HCT116 (cell line): ENCODE results near the gene FIZ1. TPM values are rescaled to one million over a fixed set of nuclear protein-coding genes. Genes with fewer than 3 reads are reported as not detected.

Experiments
- ATAC-seq: fragments of 200-7000 bp; cut with Tn5 transposase; 2 replicates; pipeline ENCODE4 v1.9.1; 2020; ENCODE audit warnings: mild to moderate bottlenecking, moderate library complexity
- BruUV-seq: library from RNA; stranded (reverse); fragments of 400-500 nt; replicated peaks from 2 replicates; lab custom pipeline; 2021; lab: Mats Ljungman, UMichigan
- CTCF ChIA-PET: fragments of 300-600 bp; sonication (Branson Sonifier 250); formaldehyde crosslinking; loops from one replicate; lab custom pipeline; 2021; ENCODE audit warnings: antibody characterized with exemption; lab: Charles Lee
- POLR2A ChIA-PET: fragments of 300-600, 350-600 bp; sonication (Branson Sonifier 250); formaldehyde crosslinking; loops from one replicate; lab custom pipeline; 2021; ENCODE audit warnings: antibody characterized with exemption; lab: Charles Lee
- RAD21 ChIA-PET, 2 experiments: fragments of 300-600 bp; sonication (Branson Sonifier 250); formaldehyde crosslinking; loops; one replicate each; lab custom pipeline; 2023; ENCODE audit warnings: low total read pairs in 2 of 2; ENCODE audit not compliant: uncharacterized antibody in 2 of 2, unreplicated experiment in 2 of 2, low non-redundant PET in 1 of 2; lab: Charles Lee
- DNase-seq: peaks from one replicate; pipeline ENCODE4 v3.0.0-alpha.2; 2010; ENCODE audit warnings: low read depth, low spot score
- H2AFZ ChIP-seq: fragments of 200-600 bp; shearing (Covaris generic), sonication (generic); 2 replicates; pipeline ENCODE4 v1.6.1; 2017; ENCODE audit warnings: low read depth, mixed run types, mixed read lengths, antibody characterized with exemption, low read length; ENCODE audit not compliant: poor library complexity, severe bottlenecking
- H3K27ac ChIP-seq: 2 replicates; pipeline ENCODE4 v1.5.1; 2012; ENCODE audit warnings: low read depth, low read length
- H3K27me3 ChIP-seq: fragments of 200-600 bp; sonication (generic); 2 replicates; pipeline ENCODE4 v1.6.1; 2016; ENCODE audit warnings: mixed run types, low read length, mixed read lengths; ENCODE audit not compliant: insufficient read depth
- H3K36me3 ChIP-seq, 2 experiments: fragments of 200-500 bp in 1 of 2; fragments of 200-600 bp in 1 of 2; sonication (Bioruptor generic) in 1 of 2; sonication (generic) in 1 of 2; 2 replicates each; pipeline versions ENCODE4 v1.5.1 to v1.6.1; 2014 to 2016; ENCODE audit warnings: low read length in 2 of 2, inconsistent platforms in 1 of 2, mixed read lengths in 1 of 2, mixed run types in 1 of 2; ENCODE audit not compliant: insufficient read depth in 2 of 2, control insufficient read depth in 1 of 2
- H3K4me1 ChIP-seq, 2 experiments: fragments of 200-600 bp in 1 of 2; sonication (generic) in 1 of 2; 2 replicates each; pipeline versions ENCODE4 v1.5.1 to v1.6.1; 2012 to 2017; ENCODE audit warnings: low read length in 2 of 2, inconsistent platforms in 1 of 2, mild to moderate bottlenecking in 1 of 2, mixed read lengths in 1 of 2, mixed run types in 1 of 2, moderate library complexity in 1 of 2; ENCODE audit not compliant: insufficient read depth in 2 of 2, control insufficient read depth in 1 of 2
- H3K4me2 ChIP-seq: fragments of 200-600 bp; sonication (generic); 2 replicates; pipeline ENCODE4 v1.6.1; 2017; ENCODE audit warnings: mixed run types, low read length, mixed read lengths
- H3K4me3 ChIP-seq, 2 experiments: fragments of 200-600 bp in 1 of 2; sonication (generic) in 1 of 2; replicated peaks in 1 of 2; 2 replicates each; pipeline ENCODE4 v1.5.1; 2011 to 2016; ENCODE audit warnings: low read length in 2 of 2, control low read depth in 1 of 2, low read depth in 1 of 2, mild to moderate bottlenecking in 1 of 2, mixed read lengths in 1 of 2, mixed run types in 1 of 2
- H3K79me2 ChIP-seq: fragments of 200-600 bp; sonication (generic); 2 replicates; pipeline ENCODE4 v1.6.1; 2017; ENCODE audit warnings: mild to moderate bottlenecking, mixed run types, low read length, moderate library complexity, mixed read lengths; ENCODE audit not compliant: insufficient read depth
- H3K9ac ChIP-seq: fragments of 200-600 bp; sonication (generic); 2 replicates; pipeline ENCODE4 v1.6.1; 2016; ENCODE audit warnings: low read length, mixed read lengths
- H3K9me2 ChIP-seq: fragments of 200-600 bp; sonication (generic), shearing (Covaris generic); 2 replicates; pipeline ENCODE4 v1.6.1; 2017; ENCODE audit warnings: mixed run types, mild to moderate bottlenecking, moderate library complexity; ENCODE audit not compliant: insufficient read depth
- H3K9me3 ChIP-seq, 2 experiments: fragments of 200-500 bp in 1 of 2; fragments of 200-600 bp in 1 of 2; sonication (Bioruptor generic) in 1 of 2; sonication (generic) in 1 of 2; 2 replicates each; pipeline ENCODE4 v1.6.1; 2014 to 2017; ENCODE audit warnings: low read length in 2 of 2, mixed read lengths in 2 of 2, inconsistent platforms in 1 of 2, low read depth in 1 of 2, mild to moderate bottlenecking in 1 of 2, mixed run types in 1 of 2, moderate library complexity in 1 of 2; ENCODE audit not compliant: control insufficient read depth in 1 of 2, insufficient read depth in 1 of 2
- H4K20me1 ChIP-seq: fragments of 200-600 bp; sonication (generic), shearing (Covaris generic); 2 replicates; pipeline ENCODE4 v1.6.1; 2017; ENCODE audit warnings: mixed run types, mild to moderate bottlenecking, moderate library complexity; ENCODE audit not compliant: insufficient read depth
- ATF3 ChIP-seq: IDR thresholded peaks from 2 replicates; pipeline ENCODE4 v1.6.1; 2012
- CBX3 ChIP-seq: IDR thresholded peaks from 2 replicates; pipeline ENCODE4 v1.6.1; 2012; ENCODE audit warnings: low read depth
- CTCF ChIP-seq, 3 experiments: fragments of 200-600 bp in 1 of 3; sonication (generic) in 1 of 3; IDR thresholded peaks in 2 of 3; conservative IDR thresholded peaks in 1 of 3; 2 replicates each; pipeline ENCODE4 v1.5.1; 2012 to 2017; ENCODE audit warnings: low read depth in 2 of 3, low read length in 2 of 3, antibody characterized with exemption in 1 of 3, borderline replicate concordance in 1 of 3, control low read depth in 1 of 3, mild to moderate bottlenecking in 1 of 3, mixed read lengths in 1 of 3, mixed run types in 1 of 3, moderate library complexity in 1 of 3; ENCODE audit not compliant: insufficient read depth in 1 of 3
- EZH2 ChIP-seq: fragments of 200-600 bp; sonication (generic); IDR thresholded peaks from 2 replicates; pipeline ENCODE4 v1.6.1; 2017; ENCODE audit warnings: antibody characterized with exemption, mixed run types
- FOSL1 ChIP-seq: IDR thresholded peaks from 2 replicates; pipeline ENCODE4 v1.6.1; 2012; ENCODE audit warnings: low read depth
- JUND ChIP-seq: IDR thresholded peaks from 2 replicates; pipeline ENCODE4 v1.6.1; 2012
- MAX ChIP-seq: IDR thresholded peaks from 2 replicates; pipeline ENCODE4 v1.6.1; 2012
- REST ChIP-seq: IDR thresholded peaks from 2 replicates; pipeline ENCODE4 v1.6.1; 2012; ENCODE audit warnings: low read depth
- SP1 ChIP-seq: IDR thresholded peaks from 2 replicates; pipeline ENCODE4 v1.6.1; 2012; ENCODE audit warnings: low read depth
- SRF ChIP-seq: IDR thresholded peaks from 2 replicates; pipeline ENCODE4 v1.6.1; 2012; ENCODE audit warnings: low read depth
- YY1 ChIP-seq: IDR thresholded peaks from 2 replicates; pipeline ENCODE4 v1.6.1; 2011; ENCODE audit warnings: low read length, low read depth, moderate library complexity, mild to moderate bottlenecking; ENCODE audit not compliant: insufficient replicate concordance; ENCODE audit errors: extremely low read depth
- ZNF274 ChIP-seq: fragments of 200-500 bp; sonication (Bioruptor generic); IDR thresholded peaks from 2 replicates; pipeline ENCODE4 v1.6.1; 2014; ENCODE audit warnings: mild to moderate bottlenecking, low read depth, low read length, inconsistent platforms
- intact Hi-C: fragments of 100-400 bp; cut with micrococcal nuclease; formaldehyde crosslinking; loops from 2 replicates; pipeline ENCODE4 v1.10.0; 2022
- total RNA-seq: library from RNA; stranded (reverse); gene quantifications from one replicate; pipeline ENCODE4 v1.2.1, GENCODE V29; 2021; ENCODE audit not compliant: unreplicated experiment

The FIZ1 gene
- total RNA-seq, 1 experiment from 2014 or later: 15.3 TPM

DNA sequence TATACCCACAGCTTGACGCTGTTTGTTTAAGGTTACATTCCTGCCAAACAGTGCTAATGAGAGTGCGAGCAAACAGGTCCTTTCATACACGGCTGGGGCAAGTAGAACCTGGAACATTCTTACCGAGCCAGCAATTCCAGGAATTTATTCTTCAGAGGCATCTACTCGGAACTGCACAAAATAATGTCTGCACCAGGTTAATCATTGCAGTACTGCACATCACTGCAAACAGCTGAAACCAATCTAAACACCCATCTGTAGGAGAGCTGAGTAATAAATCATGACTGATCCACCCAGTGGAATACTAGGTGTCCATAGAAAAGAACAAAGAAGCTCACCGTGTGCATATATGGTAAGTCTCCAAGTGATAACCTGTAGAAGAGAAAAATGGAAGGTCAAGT, 17.5 kb downstream of the FIZ1 start:
- peaks cover 11 to 17% of the 10 kb centered on the region in 2 experiments for H3K4me1 ChIP-seq
- H3K4me3 ChIP-seq: no peak overlapping the region
- no peak overlapping the region for H3K9ac ChIP-seq
- H4K20me1 ChIP-seq: no peaks in the 10 kb centered on the region
- no peak for TF ChIP-seq JUND
- no peak for TF ChIP-seq CBX3
- TF ChIP-seq ZNF274: no peak
- TF ChIP-seq REST: no peak
- no peak for TF ChIP-seq EZH2
- TF ChIP-seq SP1: no peak
- no peak for TF ChIP-seq ATF3
- no peak for TF ChIP-seq CTCF (IDR thresholded peaks at IDR 0.05 in 2 of 3, conservative IDR thresholded peaks at IDR 0.05 in 1 of 3; ENCODE audit: borderline replicate concordance in 1 of 3, insufficient read depth in 1 of 3, low read depth in 2 of 3, low read length in 2 of 3)
- TF ChIP-seq FOSL1: no peak
- no peak for TF ChIP-seq YY1
- TF ChIP-seq MAX: no peak
- TF ChIP-seq SRF: no peak
- H3K9me2 ChIP-seq: no peaks in the 10 kb centered on the region
- POLR2A ChIA-PET: interaction anchor here (0.6 to 1.2 kb wide), 3 partner anchors 23 to 73 kb away, joined by 3 to 4 read pairs (median 4); partner anchors contain the start of gene U2AF2
- no TSS peak for BruUV-seq
- RAD21 ChIA-PET: no interaction called here
- no peak for ATAC-seq
- H3K4me2 ChIP-seq: no peak overlapping the region
- no peak overlapping the region for H3K27ac ChIP-seq
- H3K79me2 ChIP-seq: peaks cover 16% of the 10 kb centered on the region
- no peak overlapping the region for H2AFZ ChIP-seq
- DNase-seq: no peak
- intact Hi-C loops: no loop called here
- CTCF ChIA-PET: no interaction called here
- no peaks in the 10 kb centered on the region; a peak in 2 of 4 replicates for H3K36me3 ChIP-seq
- H3K9me3 ChIP-seq: no peaks in the 10 kb centered on the region
- no peaks in the 10 kb centered on the region for H3K27me3 ChIP-seq
